ENCODE measurements around the gene ERBB4. TPM values are rescaled to one million over a fixed set of nuclear protein-coding genes. Genes with fewer than 3 reads are reported as not detected.
A peak's percentile ranks its signal among the peaks of the same experiment; 100 is the strongest.
"Not testable (repeated sequence)": the region's sequence is repeated elsewhere in the genome, so short reads cannot be mapped to it uniquely, and the experiment has no call there.

ERBB4 gene
- polyA plus RNA-seq, 1 donor from 2014 or later, result not detected

DNA sequence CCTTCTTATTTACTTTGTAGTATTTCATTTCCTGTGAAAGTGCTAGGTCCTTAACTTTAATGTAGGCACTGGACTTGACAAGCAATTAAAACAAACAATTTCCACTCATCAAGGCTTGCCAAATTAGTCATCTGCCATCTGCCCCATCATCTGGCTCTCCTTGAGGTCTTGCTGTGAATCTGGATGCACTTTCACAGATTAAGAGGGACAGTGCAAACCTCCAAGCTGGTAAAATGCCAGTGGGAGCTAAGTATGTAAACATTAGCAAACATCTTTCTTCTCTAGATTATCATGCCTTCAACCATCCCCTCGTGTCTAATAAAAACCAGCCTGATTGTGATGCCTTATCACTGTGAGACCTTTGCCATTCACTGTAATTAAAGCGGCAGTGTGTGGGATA lies 402.9 kb downstream of the ERBB4 start:
- H3K9me3 Mint-ChIP-seq, result peaks cover 0 to 3% (median 2%) of the 10 kb centered on the region in 3 donors
- no peak overlapping the region for H3K4me3 Mint-ChIP-seq
- no peaks in the 10 kb centered on the region for H3K4me1 Mint-ChIP-seq
- H3K27me3 Mint-ChIP-seq, result no peaks in the 10 kb centered on the region
- H3K27ac Mint-ChIP-seq, result no peak overlapping the region
- H3K36me3 Mint-ChIP-seq, result no peaks in the 10 kb centered on the region

DNA sequence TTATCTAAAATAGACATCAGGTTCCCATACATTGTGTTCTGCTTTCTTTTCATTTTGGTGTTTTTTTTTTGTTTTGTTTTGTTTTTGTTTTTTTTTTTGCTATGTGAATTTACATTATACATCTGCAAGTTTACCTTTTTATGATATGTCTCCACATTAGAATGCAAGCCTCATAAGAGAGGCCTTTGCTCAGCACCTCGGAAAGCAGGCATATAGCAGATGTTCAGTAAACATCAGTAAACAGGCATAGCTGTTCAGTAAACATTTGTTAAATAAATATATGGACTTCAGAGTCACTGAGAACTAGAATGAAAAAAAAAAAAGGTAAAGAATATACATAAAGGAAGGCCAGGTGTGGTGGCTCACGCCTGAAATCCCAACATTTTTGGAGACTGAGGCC lies 405.3 kb downstream of the ERBB4 start:
- H3K4me3 Mint-ChIP-seq, result no peak overlapping the region
- peaks cover 0 to 3% (median 2%) of the 10 kb centered on the region in 3 donors for H3K9me3 Mint-ChIP-seq
- no peaks in the 10 kb centered on the region for H3K4me1 Mint-ChIP-seq
- H3K27ac Mint-ChIP-seq, result no peak overlapping the region
- no peaks in the 10 kb centered on the region for H3K36me3 Mint-ChIP-seq
- H3K27me3 Mint-ChIP-seq, result no peaks in the 10 kb centered on the region

DNA sequence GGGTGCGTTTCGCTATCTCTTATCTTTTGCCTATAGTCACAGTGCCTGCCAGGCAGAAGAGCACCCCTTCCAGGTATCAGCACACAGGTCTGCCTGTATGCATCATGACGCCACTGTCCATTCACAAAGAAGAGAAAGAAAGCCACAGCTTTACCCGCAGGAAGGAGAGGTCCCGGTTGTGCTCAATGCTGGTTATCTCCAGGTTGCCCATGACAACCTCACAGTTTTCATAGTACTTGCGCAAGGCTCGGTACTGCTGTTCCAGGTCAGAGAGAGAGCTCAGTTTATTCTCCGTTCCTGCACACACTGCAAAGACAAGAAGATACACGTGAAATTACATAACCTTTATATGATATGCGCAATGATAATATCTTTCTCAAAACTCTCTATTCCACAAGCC lies 414.0 kb downstream of the ERBB4 start:
- Mint-ChIP-seq H3K9me3 (no peaks in the 10 kb centered on the region), H3K36me3 (no peaks in the 10 kb centered on the region), H3K27ac (peak overlapping the region in 1 of 3 donors; percentile 8), H3K4me3 (no peak overlapping the region), H3K27me3 (no peaks in the 10 kb centered on the region), H3K4me1 (no peaks in the 10 kb centered on the region)

DNA sequence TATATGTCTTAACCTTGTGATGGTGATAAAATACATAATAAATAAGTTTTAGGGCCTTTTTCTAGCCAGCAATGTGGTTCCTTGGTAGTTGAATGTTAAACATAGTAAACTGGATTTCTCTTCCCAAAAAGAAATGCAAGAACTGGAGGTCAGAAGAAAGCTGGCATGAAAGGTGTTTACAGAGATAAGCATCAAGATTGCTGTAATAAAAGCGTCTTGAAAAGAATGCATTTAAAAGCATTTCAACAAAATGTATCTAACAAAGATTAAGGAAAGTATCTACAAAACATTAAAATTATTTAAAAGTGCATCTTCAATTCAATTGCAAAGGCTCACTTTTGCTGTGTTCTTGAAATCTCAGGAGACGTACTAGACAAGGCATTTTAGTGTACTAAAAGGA lies 419.0 kb downstream of the ERBB4 start:
- Mint-ChIP-seq H3K4me3 (no peak overlapping the region), H3K27me3 (no peaks in the 10 kb centered on the region), H3K9me3 (no peaks in the 10 kb centered on the region), H3K4me1 (no peaks in the 10 kb centered on the region), H3K36me3 (no peaks in the 10 kb centered on the region), H3K27ac (no peak overlapping the region)

DNA sequence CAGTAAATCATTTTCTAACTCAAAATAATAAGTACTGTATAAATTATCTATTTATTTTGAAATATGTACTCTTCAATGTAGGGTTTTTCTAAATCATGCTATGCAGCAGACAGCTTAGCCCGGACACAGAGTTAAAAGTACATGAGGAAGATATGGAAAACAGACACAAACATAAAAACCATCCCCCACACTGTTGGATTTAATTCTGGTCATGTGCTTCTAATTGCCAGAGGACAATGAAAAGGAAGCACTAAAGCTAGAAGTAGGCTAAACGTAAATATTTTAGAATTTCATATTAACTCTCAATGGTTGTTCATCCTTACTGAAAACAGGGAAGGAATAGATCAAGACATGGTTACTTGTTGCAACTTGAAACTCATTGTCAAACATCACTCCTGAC lies 420.7 kb downstream of the ERBB4 start:
- H3K27ac Mint-ChIP-seq, result no peak overlapping the region
- H3K4me1 Mint-ChIP-seq, result no peaks in the 10 kb centered on the region
- H3K9me3 Mint-ChIP-seq, result peaks cover 0 to 2% (median under 1%) of the 10 kb centered on the region in 3 donors
- H3K27me3 Mint-ChIP-seq, result no peaks in the 10 kb centered on the region
- no peak overlapping the region for H3K4me3 Mint-ChIP-seq
- H3K36me3 Mint-ChIP-seq, result peaks cover under 1% of the 10 kb centered on the region

DNA sequence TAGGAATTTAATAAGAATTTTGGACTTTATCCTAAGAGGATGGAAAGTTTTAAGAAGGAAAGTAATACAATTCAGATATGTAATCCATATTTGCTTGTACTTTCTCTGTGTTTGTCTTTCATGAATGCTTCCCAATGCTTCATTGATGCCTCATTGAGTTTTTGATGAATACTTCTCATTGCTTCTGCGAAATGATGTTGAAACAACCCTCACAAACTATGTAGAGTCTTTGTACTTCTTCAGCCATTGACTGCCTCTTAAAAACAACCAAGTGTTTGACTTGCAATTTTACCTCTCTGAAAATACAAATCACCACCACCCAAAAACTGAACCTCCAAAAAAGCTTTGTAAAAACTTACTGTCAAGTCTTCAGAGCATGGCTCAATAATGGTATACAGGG lies 424.1 kb downstream of the ERBB4 start:
- Mint-ChIP-seq H3K4me3 (no peak overlapping the region), H3K9me3 (peaks cover under 1 to 2% (median 2%) of the 10 kb centered on the region in 3 donors), H3K27ac (no peak overlapping the region), H3K4me1 (no peaks in the 10 kb centered on the region), H3K27me3 (no peaks in the 10 kb centered on the region), H3K36me3 (peaks cover 2% of the 10 kb centered on the region)

DNA sequence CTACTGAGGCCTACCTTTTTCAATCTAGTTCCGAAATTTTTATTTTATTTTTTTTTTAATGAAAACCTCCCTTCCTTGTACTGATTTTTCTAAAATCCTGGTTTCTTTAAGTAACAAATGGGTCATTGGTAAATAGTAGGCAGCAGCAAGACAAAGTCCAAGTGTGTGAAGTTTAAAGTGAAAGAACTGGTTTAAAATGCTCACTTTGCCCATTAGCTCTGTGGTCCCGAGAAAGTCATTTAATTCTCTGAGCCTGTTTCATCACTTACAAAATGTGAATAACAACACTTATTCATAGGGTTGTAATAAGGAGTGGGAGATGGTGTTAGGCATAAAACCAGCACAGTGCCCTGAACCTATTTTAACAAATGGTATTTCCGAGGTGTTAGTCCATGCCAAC lies 426.2 kb downstream of the ERBB4 start:
- Mint-ChIP-seq H3K27ac (no peak overlapping the region), H3K36me3 (peaks cover 2% of the 10 kb centered on the region), H3K9me3 (peaks cover 2 to 4% (median 2%) of the 10 kb centered on the region in 3 donors), H3K4me1 (no peaks in the 10 kb centered on the region), H3K27me3 (no peaks in the 10 kb centered on the region), H3K4me3 (no peak overlapping the region)

DNA sequence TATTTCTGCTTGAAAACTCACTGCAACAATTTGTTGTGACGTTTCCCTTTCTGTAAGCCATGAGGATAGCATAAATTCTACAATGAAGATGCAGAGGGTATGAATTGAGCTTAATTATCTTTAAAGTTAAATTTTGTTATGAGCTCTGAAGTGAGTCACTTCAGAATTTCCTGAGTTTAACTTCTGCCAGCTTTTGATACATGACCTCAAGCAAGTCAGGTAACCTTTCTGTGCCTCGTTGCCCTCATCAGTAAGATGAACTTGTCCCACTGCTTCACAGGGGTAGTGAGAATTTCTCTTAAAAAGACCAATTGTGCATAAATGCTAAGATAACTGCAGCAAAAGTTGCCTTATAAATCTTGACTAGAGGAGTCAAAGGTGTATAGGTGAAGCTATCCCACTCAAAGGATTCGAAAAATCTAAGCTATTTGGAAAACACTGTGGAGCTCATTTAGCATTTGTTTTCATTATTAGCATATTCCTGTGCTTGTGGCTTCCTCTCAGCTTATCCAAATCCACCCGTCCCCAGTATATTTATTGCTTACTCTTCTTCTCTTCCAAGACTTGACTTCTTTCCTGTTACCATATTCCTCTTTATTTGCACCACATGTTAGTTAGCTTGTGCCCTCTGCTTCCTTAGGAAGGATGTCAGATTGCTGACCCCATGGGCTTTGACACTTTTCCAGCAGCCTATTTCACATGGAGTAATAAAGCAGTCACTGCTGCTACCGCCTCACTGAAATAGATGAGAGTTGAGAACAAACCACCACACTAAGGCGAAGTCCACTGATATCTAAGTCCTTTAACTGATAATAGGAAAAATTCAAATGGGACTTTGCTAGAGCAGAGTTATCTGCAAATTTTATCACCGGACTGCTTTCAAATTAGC lies 428.6 kb downstream of the ERBB4 start:
- Mint-ChIP-seq H3K36me3 (peaks cover 2% of the 10 kb centered on the region), H3K4me1 (no peaks in the 10 kb centered on the region)

DNA sequence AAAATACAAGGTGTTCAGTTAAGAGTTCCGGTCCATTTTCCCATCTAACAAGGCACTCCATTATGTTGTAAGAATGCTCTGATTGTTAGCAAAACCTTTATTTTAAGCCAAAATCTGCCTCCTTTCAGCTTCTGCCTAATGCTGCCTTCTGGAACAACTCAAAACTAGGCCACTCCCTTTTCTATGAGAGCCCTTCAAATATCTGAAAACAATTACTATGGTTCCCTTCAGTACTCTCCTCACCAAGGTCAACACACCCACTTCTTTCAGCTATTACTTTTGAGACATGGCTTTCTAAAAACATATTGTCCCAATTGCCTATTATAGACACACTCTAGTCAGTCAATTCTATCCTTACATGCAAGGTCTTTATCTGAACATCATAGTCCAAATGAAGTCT lies 429.4 kb downstream of the ERBB4 start:
- H3K4me1 Mint-ChIP-seq, result no peaks in the 10 kb centered on the region
- H3K9me3 Mint-ChIP-seq, result peaks cover 2 to 13% (median 7%) of the 10 kb centered on the region in 3 donors
- peaks cover 2% of the 10 kb centered on the region for H3K36me3 Mint-ChIP-seq
- H3K4me3 Mint-ChIP-seq, result no peak overlapping the region
- H3K27me3 Mint-ChIP-seq, result no peaks in the 10 kb centered on the region
- no peak overlapping the region for H3K27ac Mint-ChIP-seq

More for the DNA sequence above, 428.6 kb downstream of the ERBB4 start:
- no peak overlapping the region for H3K4me3 Mint-ChIP-seq
- no peaks in the 10 kb centered on the region for H3K27me3 Mint-ChIP-seq
- peaks cover 2 to 13% (median 7%) of the 10 kb centered on the region in 3 donors for H3K9me3 Mint-ChIP-seq
- H3K27ac Mint-ChIP-seq, result no peak overlapping the region

DNA sequence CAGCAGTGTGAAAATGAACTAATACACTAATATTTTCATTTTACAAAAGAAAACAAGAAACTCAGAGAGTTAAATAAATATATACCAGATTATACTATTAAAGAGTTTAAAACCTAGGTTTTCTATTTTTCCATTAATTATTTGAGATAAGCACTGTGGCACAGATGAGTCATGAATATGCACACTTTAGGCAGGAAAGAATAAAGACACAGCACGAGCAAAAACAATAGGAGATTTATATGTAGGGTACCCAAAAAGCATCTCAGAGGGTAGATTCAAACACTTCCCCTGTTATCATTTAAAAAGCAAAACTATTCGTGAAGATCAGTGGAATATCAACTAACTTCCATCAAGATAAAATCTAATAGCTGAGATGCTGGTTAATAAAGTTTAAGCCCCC lies 430.6 kb downstream of the ERBB4 start:
- Mint-ChIP-seq H3K9me3 (peaks cover 1 to 13% (median 6%) of the 10 kb centered on the region in 3 donors), H3K27ac (no peak overlapping the region), H3K4me3 (no peak overlapping the region), H3K4me1 (no peaks in the 10 kb centered on the region), H3K36me3 (peaks cover 2% of the 10 kb centered on the region), H3K27me3 (no peaks in the 10 kb centered on the region)

DNA sequence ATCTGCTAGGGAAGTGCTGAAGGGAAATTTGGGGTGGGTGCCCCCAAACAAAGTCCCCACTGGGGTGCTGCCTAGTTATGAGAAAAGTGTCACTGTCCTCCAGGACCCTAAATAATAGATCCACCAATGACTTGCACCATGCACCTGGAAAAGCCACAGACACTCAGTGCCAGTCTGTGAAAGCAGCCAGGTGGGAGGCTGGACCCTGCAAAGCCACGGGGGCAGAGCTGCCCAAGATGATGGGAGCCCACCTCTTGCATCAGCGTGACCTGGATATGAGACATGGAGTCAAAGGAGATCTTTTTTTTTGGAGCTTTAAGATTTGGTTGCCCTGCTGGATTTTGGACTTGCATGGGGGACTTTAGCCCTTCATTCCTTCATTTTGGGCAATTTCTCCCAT lies 431.6 kb downstream of the ERBB4 start:
- H3K4me1 Mint-ChIP-seq, result no peaks in the 10 kb centered on the region
- no peak overlapping the region for H3K27ac Mint-ChIP-seq
- H3K36me3 Mint-ChIP-seq, result no peaks in the 10 kb centered on the region
- H3K9me3 Mint-ChIP-seq, result peaks cover 4 to 13% (median 5%) of the 10 kb centered on the region in 3 donors
- no peak overlapping the region for H3K4me3 Mint-ChIP-seq
- H3K27me3 Mint-ChIP-seq, result no peaks in the 10 kb centered on the region

DNA sequence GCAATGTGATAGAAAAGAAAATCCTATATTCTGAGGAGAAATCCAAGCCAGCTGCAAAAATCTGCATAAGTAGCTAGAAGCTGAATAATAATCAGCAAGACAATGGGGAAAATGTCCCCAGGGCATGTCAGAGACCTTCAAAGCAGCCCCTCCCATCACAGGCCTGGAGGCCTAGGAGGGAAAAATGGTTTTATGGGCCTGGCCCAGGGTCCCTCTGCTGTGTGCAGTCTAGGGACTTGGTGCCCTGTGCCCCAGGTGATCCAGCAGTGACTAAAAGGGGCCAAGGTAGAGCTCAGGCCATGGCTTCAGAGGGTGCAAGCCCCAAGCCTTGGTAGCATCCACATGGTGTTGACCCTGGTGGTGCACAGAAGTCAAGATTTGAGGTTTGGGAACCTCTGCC lies 432.1 kb downstream of the ERBB4 start:
- H3K9me3 Mint-ChIP-seq, result peaks cover 4 to 13% (median 5%) of the 10 kb centered on the region in 3 donors
- not testable (repeated sequence) for H3K27me3 Mint-ChIP-seq, H3K27ac Mint-ChIP-seq, H3K36me3 Mint-ChIP-seq, H3K4me1 Mint-ChIP-seq, H3K4me3 Mint-ChIP-seq

DNA sequence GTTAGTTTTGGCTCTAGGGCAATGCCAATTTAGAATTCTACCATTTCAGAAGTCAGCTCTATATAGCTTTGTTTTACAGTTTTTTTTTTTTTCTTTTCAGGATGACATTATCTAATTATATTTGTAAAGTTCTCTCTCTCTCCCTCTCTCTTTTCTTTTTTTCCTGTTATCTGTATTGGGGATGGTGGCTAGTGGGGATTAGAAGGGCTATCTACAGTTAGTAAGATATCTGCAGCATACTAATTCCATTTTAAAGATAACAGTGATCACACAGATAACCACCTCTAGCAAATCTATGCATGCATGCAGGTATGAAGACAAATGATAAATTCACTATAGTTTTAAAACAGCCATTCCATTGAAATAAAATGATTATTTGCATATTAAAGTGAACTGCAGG lies 438.9 kb downstream of the ERBB4 start:
- Mint-ChIP-seq H3K36me3 (no peaks in the 10 kb centered on the region), H3K27ac (no peak overlapping the region), H3K27me3 (no peaks in the 10 kb centered on the region), H3K9me3 (peaks cover 0 to 4% (median 0%) of the 10 kb centered on the region in 3 donors), H3K4me3 (no peak overlapping the region), H3K4me1 (no peaks in the 10 kb centered on the region)

DNA sequence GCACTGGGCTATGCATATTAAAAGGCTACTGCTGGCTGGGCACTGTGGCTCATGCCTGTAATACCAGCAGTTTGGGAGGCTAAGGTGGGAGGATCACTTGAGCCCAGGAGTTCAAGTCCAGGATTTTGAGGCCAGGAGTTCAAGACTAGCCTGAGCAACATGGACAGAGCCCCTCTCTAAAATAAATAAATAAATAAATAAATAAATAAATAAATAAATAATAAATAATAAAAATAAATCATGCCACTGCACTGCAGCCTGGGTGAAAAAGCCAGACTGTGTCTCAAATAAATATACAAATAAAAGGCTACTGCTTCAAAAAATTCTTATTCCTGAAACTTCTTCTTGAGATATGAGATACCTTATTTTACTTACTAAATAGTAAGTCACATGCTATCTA lies 439.6 kb downstream of the ERBB4 start:
- H3K4me1 Mint-ChIP-seq, result no peaks in the 10 kb centered on the region
- H3K27me3 Mint-ChIP-seq, result no peaks in the 10 kb centered on the region
- H3K4me3 Mint-ChIP-seq, result no peak overlapping the region
- no peak overlapping the region for H3K27ac Mint-ChIP-seq
- no peaks in the 10 kb centered on the region for H3K36me3 Mint-ChIP-seq
- H3K9me3 Mint-ChIP-seq, result peaks cover 0 to 4% (median 0%) of the 10 kb centered on the region in 3 donors

DNA sequence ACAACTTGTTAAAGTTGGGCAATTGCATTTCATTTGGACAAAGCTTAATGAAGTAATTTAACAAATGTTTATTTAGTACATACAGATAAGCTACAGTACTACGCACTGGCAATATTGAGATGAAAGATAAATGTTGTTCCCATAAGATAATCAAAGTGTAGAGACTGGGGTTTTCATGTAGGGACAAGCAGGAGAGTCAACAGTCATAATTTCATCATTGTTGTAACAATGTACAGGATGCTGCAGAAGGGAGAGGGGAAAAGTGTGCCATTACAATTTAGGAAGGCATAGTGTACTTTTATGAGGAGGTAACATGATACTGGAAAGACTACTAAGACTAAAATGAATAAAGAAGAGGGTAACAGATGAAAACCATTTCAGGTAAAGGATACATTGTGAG lies 441.6 kb downstream of the ERBB4 start:
- Mint-ChIP-seq H3K4me3 (no peak overlapping the region), H3K9me3 (no peaks in the 10 kb centered on the region), H3K36me3 (no peaks in the 10 kb centered on the region), H3K4me1 (no peaks in the 10 kb centered on the region), H3K27ac (no peak overlapping the region), H3K27me3 (no peaks in the 10 kb centered on the region)

DNA sequence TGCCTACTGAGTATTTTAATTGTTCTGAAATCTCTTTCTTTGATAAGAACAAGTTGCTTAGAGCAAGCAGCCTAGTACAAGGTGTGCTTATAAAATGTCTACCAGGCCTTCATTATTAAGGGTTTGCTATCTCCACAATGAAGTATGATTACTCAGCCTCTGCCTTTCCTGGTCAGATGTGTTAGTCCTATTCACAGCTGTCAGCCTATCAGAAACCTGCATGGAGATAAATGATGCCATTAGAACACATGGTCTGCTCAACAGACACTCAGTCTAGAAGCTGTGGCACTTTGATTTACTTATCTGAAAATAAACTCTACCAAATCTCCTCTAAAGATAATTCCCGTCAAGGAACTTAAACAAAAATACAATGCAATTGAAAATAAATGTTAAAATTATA lies 448.7 kb downstream of the ERBB4 start:
- Mint-ChIP-seq H3K36me3 (no peaks in the 10 kb centered on the region), H3K4me3 (no peak overlapping the region)

More for the DNA sequence above, 448.7 kb downstream of the ERBB4 start:
- H3K9me3 Mint-ChIP-seq, result no peaks in the 10 kb centered on the region
- no peak overlapping the region for H3K27ac Mint-ChIP-seq
- H3K27me3 Mint-ChIP-seq, result no peaks in the 10 kb centered on the region
- no peaks in the 10 kb centered on the region for H3K4me1 Mint-ChIP-seq

All from IgD-negative memory B cell (primary cell).